Fibroblast of lung (primary cell): Measurements from ENCODE around the gene SOX11. TPM values are rescaled to one million over a fixed set of nuclear protein-coding genes. Genes with fewer than 3 reads are reported as not detected.

Experiments
- DNase-seq, 2 donors: peaks; one replicate each; pipeline versions ENCODE4 v3.0.0 to v3.0.0-alpha.2; 2010; ENCODE audit warnings: low read depth in 2 of 2
- H2AFZ ChIP-seq: 2 replicates; pipeline ENCODE4 v1.5.1; 2012; ENCODE audit warnings: low read length, control low read depth, inconsistent platforms
- H3K27ac ChIP-seq: 2 replicates; pipeline ENCODE4 v1.5.1; 2011; ENCODE audit warnings: low read length, control low read depth; ENCODE audit not compliant: insufficient read depth
- H3K27me3 ChIP-seq: 2 replicates; pipeline ENCODE4 v1.5.1; 2011; ENCODE audit warnings: mild to moderate bottlenecking, low read length; ENCODE audit not compliant: control insufficient read depth, insufficient read depth
- H3K36me3 ChIP-seq: 2 replicates; pipeline ENCODE4 v1.5.1; 2011; ENCODE audit warnings: low read length; ENCODE audit not compliant: control insufficient read depth, insufficient read depth
- H3K4me1 ChIP-seq: 2 replicates; pipeline ENCODE4 v1.5.1; 2011; ENCODE audit warnings: low read length; ENCODE audit not compliant: control insufficient read depth, insufficient read depth; ENCODE audit errors: extremely low read depth
- H3K4me2 ChIP-seq: 2 replicates; pipeline ENCODE4 v1.5.1; 2011; ENCODE audit warnings: low read length, control low read depth; ENCODE audit not compliant: insufficient read depth; ENCODE audit errors: extremely low read depth
- H3K4me3 ChIP-seq, 4 experiments: fragments of 200-600 bp in 1 of 4; sonication (generic) in 1 of 4; replicated peaks in 1 of 4; 2 replicates each; pipeline ENCODE4 v1.5.1; 2011 to 2016; ENCODE audit warnings: low read length in 4 of 4, low read depth in 3 of 4, mild to moderate bottlenecking in 3 of 4, control low read depth in 2 of 4, inconsistent platforms in 1 of 4, mixed read lengths in 1 of 4; ENCODE audit not compliant: insufficient read depth in 1 of 4; ENCODE audit errors: control extremely low read depth in 1 of 4
- H3K79me2 ChIP-seq: 2 replicates; pipeline ENCODE4 v1.5.1; 2012; ENCODE audit warnings: mild to moderate bottlenecking, low read length, inconsistent platforms; ENCODE audit not compliant: control insufficient read depth, insufficient read depth
- H3K9ac ChIP-seq: 2 replicates; pipeline ENCODE4 v1.5.1; 2011; ENCODE audit warnings: mild to moderate bottlenecking, low read length, control low read depth; ENCODE audit not compliant: insufficient read depth
- H3K9me3 ChIP-seq: 2 replicates; pipeline ENCODE4 v1.5.1; 2012; ENCODE audit warnings: low read depth, low read length; ENCODE audit not compliant: control insufficient read depth, insufficient read depth
- H4K20me1 ChIP-seq: 2 replicates; pipeline ENCODE4 v1.5.1; 2011; ENCODE audit warnings: low read length; ENCODE audit not compliant: control insufficient read depth, insufficient read depth; ENCODE audit errors: extremely low read depth
- EZH2 ChIP-seq: IDR thresholded peaks from 2 replicates; pipeline ENCODE4 v1.5.1; 2012; ENCODE audit warnings: low read length, control low read depth, mild to moderate bottlenecking; ENCODE audit errors: missing control alignments
- polyA plus RNA-seq, 2 donors: library from polyadenylated mRNA; depleted of rRNA in 1 of 2; stranded (reverse) in 1 of 2; unstranded in 1 of 2; fragments of >200 nt; gene quantifications; 2 replicates each; pipeline ENCODE4 v1.2.1, GENCODE V29; 2011 to 2012; ENCODE audit warnings: missing spikeins in 1 of 2
- total RNA-seq: library from RNA; depleted of rRNA; stranded (reverse); fragments of >200 nt; gene quantifications from 2 replicates; pipeline ENCODE4 v1.2.1, GENCODE V29; 2014
- TF ChIP-seq, protein P1 (sequence below), 2 donors: IDR thresholded peaks in 1 of 2; conservative IDR thresholded peaks in 1 of 2; 1 replicate in 1 of 2; 2 replicates in 1 of 2; pipeline ENCODE4 v1.5.1; 2011 to 2012; ENCODE audit warnings: low read length in 2 of 2, control low read depth in 1 of 2, inconsistent platforms in 1 of 2, low read depth in 1 of 2, mild to moderate bottlenecking in 1 of 2

The SOX11 gene
- total and polyA plus RNA-seq, 2 donors (not counting 1 experiment from before 2014, with no cell fraction given): 0.99 to 1.2 TPM

DNA sequence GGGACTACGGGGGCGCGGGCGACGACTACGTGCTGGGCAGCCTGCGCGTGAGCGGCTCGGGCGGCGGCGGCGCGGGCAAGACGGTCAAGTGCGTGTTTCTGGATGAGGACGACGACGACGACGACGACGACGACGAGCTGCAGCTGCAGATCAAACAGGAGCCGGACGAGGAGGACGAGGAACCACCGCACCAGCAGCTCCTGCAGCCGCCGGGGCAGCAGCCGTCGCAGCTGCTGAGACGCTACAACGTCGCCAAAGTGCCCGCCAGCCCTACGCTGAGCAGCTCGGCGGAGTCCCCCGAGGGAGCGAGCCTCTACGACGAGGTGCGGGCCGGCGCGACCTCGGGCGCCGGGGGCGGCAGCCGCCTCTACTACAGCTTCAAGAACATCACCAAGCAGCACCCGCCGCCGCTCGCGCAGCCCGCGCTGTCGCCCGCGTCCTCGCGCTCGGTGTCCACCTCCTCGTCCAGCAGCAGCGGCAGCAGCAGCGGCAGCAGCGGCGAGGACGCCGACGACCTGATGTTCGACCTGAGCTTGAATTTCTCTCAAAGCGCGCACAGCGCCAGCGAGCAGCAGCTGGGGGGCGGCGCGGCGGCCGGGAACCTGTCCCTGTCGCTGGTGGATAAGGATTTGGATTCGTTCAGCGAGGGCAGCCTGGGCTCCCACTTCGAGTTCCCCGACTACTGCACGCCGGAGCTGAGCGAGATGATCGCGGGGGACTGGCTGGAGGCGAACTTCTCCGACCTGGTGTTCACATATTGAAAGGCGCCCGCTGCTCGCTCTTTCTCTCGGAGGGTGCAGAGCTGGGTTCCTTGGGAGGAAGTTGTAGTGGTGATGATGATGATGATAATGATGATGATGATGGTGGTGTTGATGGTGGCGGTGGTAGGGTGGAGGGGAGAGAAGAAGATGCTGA lies 1.4 kb downstream of the SOX11 start:
- H3K36me3 ChIP-seq: no peaks in the 10 kb centered on the region
- no peaks in the 10 kb centered on the region for H3K9me3 ChIP-seq
- peak overlapping the region; percentile 48 to 84 (median 62) for H3K4me3 ChIP-seq
- H4K20me1 ChIP-seq: no peaks in the 10 kb centered on the region
- no peak for TF ChIP-seq EZH2
- TF ChIP-seq, protein P1, sequence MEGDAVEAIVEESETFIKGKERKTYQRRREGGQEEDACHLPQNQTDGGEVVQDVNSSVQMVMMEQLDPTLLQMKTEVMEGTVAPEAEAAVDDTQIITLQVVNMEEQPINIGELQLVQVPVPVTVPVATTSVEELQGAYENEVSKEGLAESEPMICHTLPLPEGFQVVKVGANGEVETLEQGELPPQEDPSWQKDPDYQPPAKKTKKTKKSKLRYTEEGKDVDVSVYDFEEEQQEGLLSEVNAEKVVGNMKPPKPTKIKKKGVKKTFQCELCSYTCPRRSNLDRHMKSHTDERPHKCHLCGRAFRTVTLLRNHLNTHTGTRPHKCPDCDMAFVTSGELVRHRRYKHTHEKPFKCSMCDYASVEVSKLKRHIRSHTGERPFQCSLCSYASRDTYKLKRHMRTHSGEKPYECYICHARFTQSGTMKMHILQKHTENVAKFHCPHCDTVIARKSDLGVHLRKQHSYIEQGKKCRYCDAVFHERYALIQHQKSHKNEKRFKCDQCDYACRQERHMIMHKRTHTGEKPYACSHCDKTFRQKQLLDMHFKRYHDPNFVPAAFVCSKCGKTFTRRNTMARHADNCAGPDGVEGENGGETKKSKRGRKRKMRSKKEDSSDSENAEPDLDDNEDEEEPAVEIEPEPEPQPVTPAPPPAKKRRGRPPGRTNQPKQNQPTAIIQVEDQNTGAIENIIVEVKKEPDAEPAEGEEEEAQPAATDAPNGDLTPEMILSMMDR (conservative IDR thresholded peaks at IDR 0.05 in 1 of 2, IDR thresholded peaks at IDR 0.05 in 1 of 2; ENCODE audit: low read depth in 1 of 2, low read length in 2 of 2): no peak
- H3K4me1 ChIP-seq: no peaks in the 10 kb centered on the region
- peak overlapping the region; percentile 32 for H3K27ac ChIP-seq
- H3K9ac ChIP-seq: peak overlapping the region; percentile 53
- peak overlapping the region; percentile 59 for H3K4me2 ChIP-seq
- peak; percentile 26 to 44 for DNase-seq
- H2AFZ ChIP-seq: no peak overlapping the region
- H3K27me3 ChIP-seq: peaks cover 2% of the 10 kb centered on the region
- peaks cover 30% of the 10 kb centered on the region for H3K79me2 ChIP-seq

DNA sequence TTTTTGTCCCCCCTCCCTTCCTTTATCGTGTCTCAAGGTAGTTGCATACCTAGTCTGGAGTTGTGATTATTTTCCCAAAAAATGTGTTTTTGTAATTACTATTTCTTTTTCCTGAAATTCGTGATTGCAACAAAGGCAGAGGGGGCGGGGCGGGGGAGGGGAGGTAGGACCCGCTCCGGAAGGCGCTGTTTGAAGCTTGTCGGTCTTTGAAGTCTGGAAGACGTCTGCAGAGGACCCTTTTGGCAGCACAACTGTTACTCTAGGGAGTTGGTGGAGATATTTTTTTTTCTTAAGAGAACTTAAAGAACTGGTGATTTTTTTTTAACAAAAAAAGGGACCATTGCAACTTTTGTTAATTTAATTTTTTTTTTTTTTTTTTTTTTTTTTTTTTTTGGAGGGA lies 2.1 kb downstream of the SOX11 start:
- no peak overlapping the region for H3K9ac ChIP-seq
- H3K27me3 ChIP-seq: peaks cover 2% of the 10 kb centered on the region
- H3K79me2 ChIP-seq: peaks cover 30% of the 10 kb centered on the region
- H3K36me3 ChIP-seq: no peaks in the 10 kb centered on the region
- H3K4me2 ChIP-seq: peak overlapping the region; percentile 59
- no peaks in the 10 kb centered on the region for H3K9me3 ChIP-seq
- no peak for TF ChIP-seq EZH2
- TF ChIP-seq, protein P1 (conservative IDR thresholded peaks at IDR 0.05 in 1 of 2, IDR thresholded peaks at IDR 0.05 in 1 of 2; ENCODE audit: low read depth in 1 of 2, low read length in 2 of 2): no peak
- peak; percentile 27 to 40 for DNase-seq
- H3K4me3 ChIP-seq: peak overlapping the region; percentile 48 to 84 (median 62)
- H3K4me1 ChIP-seq: no peaks in the 10 kb centered on the region
- H3K27ac ChIP-seq: no peak overlapping the region
- no peaks in the 10 kb centered on the region for H4K20me1 ChIP-seq
- no peak overlapping the region for H2AFZ ChIP-seq

- peak; percentile 64 to 73 for DNase-seq
- peak overlapping the region; percentile 57 for H3K27ac ChIP-seq
Measured at GRCh38 chr2:5695654-5696403, 3.6 kb downstream of the SOX11 start.

More at GRCh38 chr2:5695654-5696403, 3.6 kb downstream of the SOX11 start:
- Histone ChIP-seq H3K27me3 (peaks cover 2% of the 10 kb centered on the region), H3K9ac (peak overlapping the region; percentile 63), H3K79me2 (peaks cover 30% of the 10 kb centered on the region), H4K20me1 (no peaks in the 10 kb centered on the region), H3K9me3 (no peaks in the 10 kb centered on the region), H3K4me3 (peak overlapping the region; percentile 51 to 84 (median 60)), H3K36me3 (no peaks in the 10 kb centered on the region), H3K4me2 (peak overlapping the region; percentile 63), H3K4me1 (no peaks in the 10 kb centered on the region), H2AFZ (peak overlapping the region; percentile 33)
- TF ChIP-seq, protein P1 (conservative IDR thresholded peaks at IDR 0.05 in 1 of 2, IDR thresholded peaks at IDR 0.05 in 1 of 2; ENCODE audit: low read depth in 1 of 2, low read length in 2 of 2): no peak
- TF ChIP-seq EZH2: no peak
